Natural killer cell (primary cell): Measurements from ENCODE around the gene ATP6V0A1. TPM values are rescaled to one million over a fixed set of nuclear protein-coding genes. Genes with fewer than 3 reads are reported as not detected.
"Not testable (repeated sequence)": the region's sequence is repeated elsewhere in the genome, so short reads cannot be mapped to it uniquely, and the experiment has no call there.

Experiments used
- ATAC-seq, 3 donors: fragments of 150-1000 bp in 2 of 3; fragments of 200-7000 bp in 1 of 3; cut with Tn5 transposase; 1 replicate in 1 of 3; 2 replicates in 2 of 3; pipeline ENCODE4 v1.10.0; 2021; ENCODE audit warnings: mild to moderate bottlenecking in 2 of 3, moderate library complexity in 2 of 3
- DNase-seq, 2 donors: peaks; one replicate each; pipeline versions ENCODE4 v3.0.0 to v3.0.0-alpha.2; 2013 to 2021; ENCODE audit warnings: mixed read lengths in 1 of 2
- H3K27ac ChIP-seq: one replicate; pipeline ENCODE4 v1.5.1; 2013; ENCODE audit warnings: mild to moderate bottlenecking, low read length
- H3K27me3 ChIP-seq: one replicate; pipeline ENCODE4 v1.6.1; 2013; ENCODE audit warnings: low read length; ENCODE audit not compliant: control insufficient read depth, insufficient read depth
- H3K36me3 ChIP-seq: one replicate; pipeline ENCODE4 v1.6.1; 2013; ENCODE audit warnings: low read length; ENCODE audit not compliant: control insufficient read depth, insufficient read depth
- H3K4me1 ChIP-seq: one replicate; pipeline ENCODE4 v1.6.1; 2013; ENCODE audit warnings: low read length; ENCODE audit not compliant: control insufficient read depth, insufficient read depth
- H3K4me3 ChIP-seq: one replicate; pipeline ENCODE4 v1.5.1; 2013; ENCODE audit warnings: low read length
- H3K9me3 ChIP-seq: one replicate; pipeline ENCODE4 v1.6.1; 2013; ENCODE audit warnings: low read length; ENCODE audit not compliant: control insufficient read depth, insufficient read depth
- H3K27ac Mint-ChIP-seq, 2 donors: one replicate each; pipeline ENCODE4 v1.8.0; 2022; ENCODE audit warnings: mild to moderate bottlenecking in 2 of 2, mixed read lengths in 2 of 2, moderate library complexity in 1 of 2
- H3K27me3 Mint-ChIP-seq, 2 donors: one replicate each; pipeline ENCODE4 v1.8.0; 2022; ENCODE audit warnings: low read depth in 2 of 2, mixed read lengths in 2 of 2
- H3K36me3 Mint-ChIP-seq: one replicate; pipeline ENCODE4 v1.8.0; 2022; ENCODE audit warnings: mixed read lengths
- H3K4me1 Mint-ChIP-seq, 2 donors: one replicate each; pipeline ENCODE4 v1.8.0; 2022; ENCODE audit warnings: mixed read lengths in 2 of 2
- H3K4me3 Mint-ChIP-seq: one replicate; pipeline ENCODE4 v1.8.0; 2022; ENCODE audit warnings: mild to moderate bottlenecking, moderate library complexity, mixed read lengths
- H3K9me3 Mint-ChIP-seq, 2 donors: one replicate each; pipeline ENCODE4 v1.8.0; 2022; ENCODE audit warnings: mixed read lengths in 2 of 2
- CTCF ChIP-seq: fragments of 200-600 bp; IDR thresholded peaks from one replicate; pipeline ENCODE4 v1.8.0; 2022; ENCODE audit warnings: antibody characterized with exemption
- WGBS: methylation state at CpG from one replicate; pipeline ENCODE4 v1.1.7; 2013; ENCODE audit warnings: missing lambda C conversion rate; ENCODE audit not compliant: insufficient coverage; 5-methylcytosine and 5-hydroxymethylcytosine counted together
- intact Hi-C: fragments of 100-400 bp; cut with micrococcal nuclease; formaldehyde crosslinking; loops from one replicate; pipeline ENCODE4 v1.14.2; 2022
- total RNA-seq, 4 donors: library from RNA; stranded (reverse); fragments of 120-200 nt in 1 of 4; gene quantifications; one replicate each; pipeline versions ENCODE4 v1.2.3 to v1.2.4, GENCODE V29; 2013 to 2022

The ATP6V0A1 gene
- total RNA-seq, 3 donors from 2014 or later (not counting 1 experiment from before 2014, with no cell fraction given), result 4.8 to 33.5 (median 7.5) TPM

- no peak overlapping the region for H3K27ac ChIP-seq
- Mint-ChIP-seq H3K27ac (no peak overlapping the region), H3K27me3 (peaks cover 5 to 15% of the 10 kb centered on the region in 2 donors)
Measured at GRCh38 chr17:42441371-42442195, 17.1 kb upstream of the ATP6V0A1 start.

GRCh38 chr17:42442196-42442565, 16.5 kb upstream of the ATP6V0A1 start:
- peaks cover 5 to 15% of the 10 kb centered on the region in 2 donors for H3K27me3 Mint-ChIP-seq
- intact Hi-C loops, result no loop called here

More at GRCh38 chr17:42441371-42442195, 17.1 kb upstream of the ATP6V0A1 start:
- no peaks in the 10 kb centered on the region for H3K36me3 ChIP-seq
- no peak for TF ChIP-seq CTCF
- H3K9me3 ChIP-seq, result no peaks in the 10 kb centered on the region
- H3K4me1 ChIP-seq, result peaks cover 5% of the 10 kb centered on the region
- intact Hi-C loops, result no loop called here
- WGBS, result 46% methylated on average over 7 of the region's 7 CpGs
- Mint-ChIP-seq H3K4me1 (peaks cover 3 to 11% of the 10 kb centered on the region in 2 donors), H3K36me3 (no peaks in the 10 kb centered on the region), H3K9me3 (no peaks in the 10 kb centered on the region), H3K4me3 (no peak overlapping the region)
- H3K27me3 ChIP-seq, result no peaks in the 10 kb centered on the region
- no peak overlapping the region for H3K4me3 ChIP-seq
- peak in 1 of 2 donors; percentile 26 for DNase-seq
- peak in 2 of 3 donors; percentile 93 to 97 for ATAC-seq

GRCh38 chr17:42449176-42449575, 9.5 kb upstream of the ATP6V0A1 start:
- H3K27ac ChIP-seq, ATAC-seq, H3K4me3 Mint-ChIP-seq, H3K4me3 ChIP-seq, H3K36me3 ChIP-seq, H3K36me3 Mint-ChIP-seq, intact Hi-C loops, H3K27me3 ChIP-seq, H3K9me3 Mint-ChIP-seq, H3K9me3 ChIP-seq, H3K27ac Mint-ChIP-seq, DNase-seq, H3K4me1 Mint-ChIP-seq: not testable (repeated sequence)
- peaks cover 12% of the 10 kb centered on the region for H3K4me1 ChIP-seq
- WGBS, result 95% methylated on average over 22 of the region's 27 CpGs
- H3K27me3 Mint-ChIP-seq, result peaks cover 10 to 25% of the 10 kb centered on the region in 2 donors

More at GRCh38 chr17:42442196-42442565, 16.5 kb upstream of the ATP6V0A1 start:
- Histone ChIP-seq H3K36me3 (no peaks in the 10 kb centered on the region), H3K4me3 (no peak overlapping the region), H3K27me3 (no peaks in the 10 kb centered on the region), H3K4me1 (peaks cover 5% of the 10 kb centered on the region), H3K9me3 (no peaks in the 10 kb centered on the region), H3K27ac (no peak overlapping the region)
- WGBS, result 91% methylated on average over 2 of the region's 5 CpGs
- DNase-seq (no peak), ATAC-seq (no peak)
- H3K9me3 Mint-ChIP-seq, result no peaks in the 10 kb centered on the region
- TF ChIP-seq CTCF, result no peak
- no peaks in the 10 kb centered on the region for H3K36me3 Mint-ChIP-seq
- H3K4me1 Mint-ChIP-seq, result peaks cover 3 to 11% of the 10 kb centered on the region in 2 donors
- H3K27ac Mint-ChIP-seq, result no peak overlapping the region
- H3K4me3 Mint-ChIP-seq, result peak overlapping the region; percentile 49

GRCh38 chr17:42449838-42450237, 8.8 kb upstream of the ATP6V0A1 start:
- peaks cover 10 to 22% of the 10 kb centered on the region in 2 donors for H3K27me3 Mint-ChIP-seq
- peaks cover 19% of the 10 kb centered on the region for H3K4me1 ChIP-seq
- H3K36me3 ChIP-seq, H3K27ac ChIP-seq, H3K27ac Mint-ChIP-seq, H3K4me3 ChIP-seq, H3K9me3 Mint-ChIP-seq, intact Hi-C loops, H3K27me3 ChIP-seq, H3K4me3 Mint-ChIP-seq, DNase-seq, H3K4me1 Mint-ChIP-seq, H3K9me3 ChIP-seq, H3K36me3 Mint-ChIP-seq, ATAC-seq: not testable (repeated sequence)
- no CpG with 5 or more reads among the region's 2 CpGs for WGBS

- 73% methylated on average over 3 of the region's 5 CpGs for WGBS
Measured at GRCh38 chr17:42451270-42451669, 7.4 kb upstream of the ATP6V0A1 start.

More at GRCh38 chr17:42451270-42451669, 7.4 kb upstream of the ATP6V0A1 start:
- H3K27me3 Mint-ChIP-seq, result peaks cover 10 to 17% of the 10 kb centered on the region in 2 donors
- H3K4me1 Mint-ChIP-seq, H3K36me3 ChIP-seq, H3K27ac ChIP-seq, intact Hi-C loops, H3K27ac Mint-ChIP-seq, H3K36me3 Mint-ChIP-seq, H3K4me3 ChIP-seq, H3K9me3 Mint-ChIP-seq, H3K27me3 ChIP-seq, DNase-seq, ATAC-seq, H3K9me3 ChIP-seq, H3K4me3 Mint-ChIP-seq: not testable (repeated sequence)
- peaks cover 26% of the 10 kb centered on the region for H3K4me1 ChIP-seq
